GM23338 (cell line): ENCODE measurements around the gene EIF4G3.

Experiments
- CREB1 ChIP-seq: fragments of 250-450 bp; sonication (Bioruptor Pico); IDR thresholded peaks from 2 replicates; pipeline ENCODE4 v1.5.0; 2020; ENCODE audit warnings: low read depth, mild to moderate bottlenecking, moderate library complexity
- CTCF ChIP-seq, 2 experiments: fragments of 200-600 bp in 1 of 2; sonication (generic) in 1 of 2; conservative IDR thresholded peaks; 2 replicates each; pipeline versions ENCODE4 v1.5.1 to v1.6.1; 2016 to 2017; ENCODE audit warnings: antibody characterized with exemption in 2 of 2, low read depth in 2 of 2, mild to moderate bottlenecking in 2 of 2, moderate library complexity in 1 of 2
- ETS1 ChIP-seq: IDR thresholded peaks from 2 replicates; pipeline ENCODE4 v1.6.1; 2016; ENCODE audit warnings: antibody characterized with exemption
- EZH2 ChIP-seq: fragments of 200-600 bp; sonication (generic); IDR thresholded peaks from one replicate; pipeline ENCODE4 v1.8.0; 2017; ENCODE audit warnings: antibody characterized with exemption, mild to moderate bottlenecking, low read depth; ENCODE audit not compliant: unreplicated experiment
- EZH2phosphoT487 ChIP-seq: fragments of 200-600 bp; sonication (generic); IDR thresholded peaks from one replicate; pipeline ENCODE4 v1.8.1; 2018; ENCODE audit warnings: antibody characterized with exemption; ENCODE audit not compliant: unreplicated experiment
- JUNB ChIP-seq: IDR thresholded peaks from one replicate; pipeline ENCODE4 v1.6.1; 2016; ENCODE audit warnings: antibody characterized with exemption; ENCODE audit not compliant: unreplicated experiment
- NANOG ChIP-seq: IDR thresholded peaks from 2 replicates; pipeline ENCODE4 v1.6.1; 2016; ENCODE audit warnings: antibody characterized with exemption, borderline replicate concordance
- POLR2AphosphoS5 ChIP-seq: IDR thresholded peaks from 2 replicates; pipeline ENCODE4 v1.6.1; 2016; ENCODE audit warnings: antibody characterized with exemption, low read depth
- REST ChIP-seq: IDR thresholded peaks from one replicate; pipeline ENCODE4 v1.6.1; 2018; ENCODE audit warnings: antibody characterized with exemption; ENCODE audit not compliant: unreplicated experiment
- STAT1 ChIP-seq: IDR thresholded peaks from one replicate; pipeline ENCODE4 v1.6.1; 2016; ENCODE audit warnings: antibody characterized with exemption; ENCODE audit not compliant: unreplicated experiment
- ZNF114 ChIP-seq: fragments of 250-450 bp; sonication (Bioruptor Pico); IDR thresholded peaks from 2 replicates; pipeline ENCODE4 v1.5.0; 2020; ENCODE audit warnings: mild to moderate bottlenecking, moderate library complexity
- ZNF331 ChIP-seq: fragments of 250-450 bp; sonication (Bioruptor Pico); IDR thresholded peaks from 2 replicates; pipeline ENCODE4 v1.5.0; 2020; ENCODE audit warnings: low read depth, mild to moderate bottlenecking, moderate library complexity

GRCh38 chr1:20846461-20847374 lies 330.0 kb downstream of the EIF4G3 start:
- no peak for TF ChIP-seq EZH2phosphoT487
- TF ChIP-seq CTCF (conservative IDR thresholded peaks at IDR 0.05; ENCODE audit: low read depth in 2 of 2): no peak
- no peak for TF ChIP-seq STAT1
- no peak for TF ChIP-seq POLR2AphosphoS5
- no peak for TF ChIP-seq REST
- TF ChIP-seq EZH2: no peak
- no peak for TF ChIP-seq CREB1 (CRISPR knock-in tag)
- TF ChIP-seq JUNB: no peak
- no peak for TF ChIP-seq NANOG
- no peak for TF ChIP-seq ZNF331 (CRISPR knock-in tag)
- TF ChIP-seq ETS1: no peak
- TF ChIP-seq ZNF114 (CRISPR knock-in tag): no peak
